Activated T-cell treated with anti-CD3 and anti-CD28 coated beads, Interleukin-2, amount 50 U/mL, for 72 hours (primary cell): ENCODE measurements around the gene ACTN4. TPM values are rescaled to one million over a fixed set of nuclear protein-coding genes. Genes with fewer than 3 reads are reported as not detected.

Source experiments
- ATAC-seq, 2 donors: fragments of 150-1000 bp; cut with Tn5 transposase; replicated peaks in 1 of 2; 2 replicates each; pipeline ENCODE4 v1.10.0; 2021; ENCODE audit warnings: moderate library complexity in 2 of 2, mild to moderate bottlenecking in 1 of 2
- DNase-seq, 2 donors: peaks; one replicate each; pipeline ENCODE4 v3.0.0; 2021 to 2022; ENCODE audit warnings: mixed read lengths in 1 of 2
- H3K27ac Mint-ChIP-seq: one replicate; pipeline ENCODE4 v1.8.0; 2022; ENCODE audit warnings: mild to moderate bottlenecking, moderate library complexity, mixed read lengths
- H3K27me3 Mint-ChIP-seq: one replicate; pipeline ENCODE4 v1.8.0; 2022; ENCODE audit warnings: low read depth, mixed read lengths
- H3K36me3 Mint-ChIP-seq, 2 donors: one replicate each; pipeline ENCODE4 v1.8.0; 2022; ENCODE audit warnings: mixed read lengths in 2 of 2, mild to moderate bottlenecking in 1 of 2; ENCODE audit not compliant: insufficient read depth in 2 of 2
- H3K4me1 Mint-ChIP-seq: one replicate; pipeline ENCODE4 v1.8.0; 2022; ENCODE audit warnings: low read depth, mixed read lengths
- H3K4me3 Mint-ChIP-seq, 2 donors: one replicate each; pipeline ENCODE4 v1.8.0; 2022; ENCODE audit warnings: mild to moderate bottlenecking in 2 of 2, mixed read lengths in 2 of 2, moderate library complexity in 2 of 2
- H3K9me3 Mint-ChIP-seq, 2 donors: one replicate each; pipeline ENCODE4 v1.8.0; 2022; ENCODE audit warnings: mixed read lengths in 2 of 2
- total RNA-seq, 2 donors: library from RNA; stranded (reverse); gene quantifications; one replicate each; pipeline ENCODE4 v1.2.3, GENCODE V29; 2022

The ACTN4 gene
- total RNA-seq, 2 donors from 2014 or later: 200 to 227 TPM

- Mint-ChIP-seq H3K27me3 (no peaks in the 10 kb centered on the region), H3K4me1 (peaks cover 55% of the 10 kb centered on the region), H3K4me3 (peak overlapping the region; percentile 23 to 32), H3K27ac (peak overlapping the region; percentile 39), H3K36me3 (peaks cover 2 to 6% of the 10 kb centered on the region in 2 donors), H3K9me3 (no peaks in the 10 kb centered on the region)
- DNase-seq: peak; percentile 32 to 52
- ATAC-seq: peak; percentile 86 to 95
These were observed 19.4 kb downstream of the ACTN4 start for GRCh38 chr19:38666663-38667511.

- peaks cover 55% of the 10 kb centered on the region for H3K4me1 Mint-ChIP-seq
- no peaks in the 10 kb centered on the region for H3K9me3 Mint-ChIP-seq
- H3K27ac Mint-ChIP-seq: peak overlapping the region; percentile 5
- ATAC-seq: no peak
- peaks cover 2 to 7% of the 10 kb centered on the region in 2 donors for H3K36me3 Mint-ChIP-seq
- H3K4me3 Mint-ChIP-seq: peak overlapping the region in 1 of 2 donors; percentile 5
- DNase-seq: no peak
- H3K27me3 Mint-ChIP-seq: no peaks in the 10 kb centered on the region
These were observed 20.3 kb downstream of the ACTN4 start for GRCh38 chr19:38667661-38668171.

DNA sequence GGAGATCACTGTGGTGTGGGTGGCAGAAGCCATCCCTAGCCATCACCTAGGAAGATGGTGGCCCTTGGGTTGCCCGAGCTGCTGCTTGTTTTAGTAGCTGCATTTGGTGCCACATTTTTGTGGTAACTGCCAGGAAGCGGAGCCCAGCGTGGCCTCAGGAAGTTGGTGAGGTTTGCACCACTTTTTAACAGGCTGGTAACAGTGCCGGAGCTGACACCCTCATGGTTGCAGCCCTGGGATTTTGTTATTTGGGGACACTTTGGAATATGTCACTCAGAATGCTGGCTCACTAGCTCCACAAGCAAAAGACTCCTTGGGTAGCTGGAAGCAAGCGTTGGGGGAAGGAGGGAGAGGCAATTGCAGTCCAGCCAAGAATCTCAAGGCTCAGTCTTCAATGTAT, 22.1 kb downstream of the ACTN4 start:
- DNase-seq: peak in 1 of 2 donors; percentile 42
- Mint-ChIP-seq H3K4me1 (peaks cover 53% of the 10 kb centered on the region), H3K27me3 (no peaks in the 10 kb centered on the region), H3K9me3 (no peaks in the 10 kb centered on the region), H3K4me3 (peak overlapping the region; percentile 64 to 79), H3K36me3 (peaks cover 2 to 9% of the 10 kb centered on the region in 2 donors), H3K27ac (peak overlapping the region; percentile 74)
- ATAC-seq: peak in 1 of 2 donors; percentile 44

DNA sequence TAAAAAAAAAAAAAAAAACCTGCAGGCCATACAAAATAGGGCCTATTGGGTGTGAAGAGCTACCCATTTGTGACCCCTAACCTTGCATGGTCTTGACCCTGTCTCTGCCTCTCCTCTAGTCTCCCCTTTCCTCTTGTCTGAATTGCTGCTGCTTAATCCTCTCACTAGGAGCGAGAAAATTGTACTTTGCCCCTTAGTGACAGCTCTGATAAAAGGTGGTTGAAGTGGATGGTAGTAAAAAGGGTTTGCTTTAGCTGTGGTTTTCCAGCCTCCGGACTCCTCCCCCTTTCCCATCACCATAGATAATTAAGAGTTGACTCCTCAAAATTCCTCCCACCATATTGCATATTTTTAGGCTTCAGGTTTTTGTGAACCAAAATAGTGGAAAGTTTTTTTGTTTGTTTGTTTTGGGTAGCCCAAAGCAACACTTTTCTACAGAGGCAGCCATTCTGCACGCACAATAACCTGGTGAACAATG, 23.5 kb downstream of the ACTN4 start:
- no peak overlapping the region for H3K4me3 Mint-ChIP-seq
- no peak for DNase-seq
- peak overlapping the region; percentile 1 for H3K27ac Mint-ChIP-seq
- H3K9me3 Mint-ChIP-seq: no peaks in the 10 kb centered on the region
- no peaks in the 10 kb centered on the region for H3K27me3 Mint-ChIP-seq
- H3K36me3 Mint-ChIP-seq: peaks cover 2 to 9% of the 10 kb centered on the region in 2 donors
- H3K4me1 Mint-ChIP-seq: peaks cover 58% of the 10 kb centered on the region
- ATAC-seq: no peak

DNA sequence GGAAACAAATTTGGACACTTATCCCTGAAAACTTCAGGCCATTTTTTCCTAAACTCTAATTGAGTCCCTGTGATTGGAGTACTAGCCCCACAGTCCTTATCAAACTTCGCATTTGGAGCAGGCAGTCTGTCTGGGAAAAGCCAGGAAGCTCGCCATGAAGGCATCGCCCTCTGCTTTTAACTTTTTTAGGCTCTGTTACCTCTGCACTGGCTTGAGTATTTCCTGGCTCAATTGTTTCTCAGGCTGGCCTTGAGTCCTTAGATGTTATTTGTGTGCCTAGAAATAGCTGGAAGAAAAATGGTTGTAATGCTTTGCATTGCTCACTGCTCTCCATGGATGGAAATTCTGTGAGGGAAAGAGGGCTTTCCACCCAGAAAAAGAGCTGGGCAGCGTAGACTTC, 24.2 kb downstream of the ACTN4 start:
- Mint-ChIP-seq H3K4me3 (no peak overlapping the region), H3K27me3 (no peaks in the 10 kb centered on the region), H3K9me3 (no peaks in the 10 kb centered on the region), H3K36me3 (peaks cover 4 to 9% of the 10 kb centered on the region in 2 donors), H3K4me1 (peaks cover 59% of the 10 kb centered on the region), H3K27ac (no peak overlapping the region)
- ATAC-seq: no peak
- DNase-seq: no peak

DNA sequence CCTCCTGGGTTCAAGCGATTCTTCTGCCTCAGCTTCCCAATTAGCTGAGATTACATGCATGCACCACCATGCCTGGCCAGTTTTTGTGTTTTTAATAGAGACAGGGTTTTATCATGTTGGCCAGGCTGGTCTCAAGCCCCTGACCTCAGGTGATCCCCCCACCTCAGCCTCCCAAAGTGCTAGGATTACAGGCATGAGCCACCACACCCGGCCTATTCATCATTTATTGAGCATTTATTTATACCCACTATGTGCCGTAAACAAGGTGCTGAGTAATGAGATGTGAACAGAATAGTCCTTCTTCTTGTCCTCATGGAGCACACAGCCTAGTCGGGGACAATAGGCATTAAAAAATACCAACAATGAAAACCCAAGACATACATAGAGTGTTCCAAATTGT, 25.6 kb downstream of the ACTN4 start:
- Mint-ChIP-seq H3K4me1 (peaks cover 57% of the 10 kb centered on the region), H3K27ac (no peak overlapping the region), H3K36me3 (peaks cover 2 to 7% of the 10 kb centered on the region in 2 donors), H3K4me3 (no peak overlapping the region), H3K27me3 (no peaks in the 10 kb centered on the region), H3K9me3 (no peaks in the 10 kb centered on the region)
- no peak for DNase-seq
- no peak for ATAC-seq

GRCh38 chr19:38674388-38675171, 27.1 kb downstream of the ACTN4 start:
- peak overlapping the region in 1 of 2 donors; percentile 4 for H3K4me3 Mint-ChIP-seq
- H3K4me1 Mint-ChIP-seq: peaks cover 47% of the 10 kb centered on the region
- no peak for DNase-seq
- peaks cover 2 to 3% of the 10 kb centered on the region in 2 donors for H3K36me3 Mint-ChIP-seq
- H3K9me3 Mint-ChIP-seq: no peaks in the 10 kb centered on the region
- no peaks in the 10 kb centered on the region for H3K27me3 Mint-ChIP-seq
- no peak for ATAC-seq
- H3K27ac Mint-ChIP-seq: no peak overlapping the region

- Mint-ChIP-seq H3K27me3 (no peaks in the 10 kb centered on the region), H3K9me3 (no peaks in the 10 kb centered on the region), H3K4me1 (peaks cover 49% of the 10 kb centered on the region), H3K27ac (peak overlapping the region; percentile 40), H3K36me3 (peaks cover 2 to 3% of the 10 kb centered on the region in 2 donors), H3K4me3 (peak overlapping the region in 1 of 2 donors; percentile 47)
- DNase-seq (peak in 1 of 2 donors; percentile 31), ATAC-seq (peak; percentile 55 to 82)
These were observed 28.2 kb downstream of the ACTN4 start for GRCh38 chr19:38675611-38676010.

DNA sequence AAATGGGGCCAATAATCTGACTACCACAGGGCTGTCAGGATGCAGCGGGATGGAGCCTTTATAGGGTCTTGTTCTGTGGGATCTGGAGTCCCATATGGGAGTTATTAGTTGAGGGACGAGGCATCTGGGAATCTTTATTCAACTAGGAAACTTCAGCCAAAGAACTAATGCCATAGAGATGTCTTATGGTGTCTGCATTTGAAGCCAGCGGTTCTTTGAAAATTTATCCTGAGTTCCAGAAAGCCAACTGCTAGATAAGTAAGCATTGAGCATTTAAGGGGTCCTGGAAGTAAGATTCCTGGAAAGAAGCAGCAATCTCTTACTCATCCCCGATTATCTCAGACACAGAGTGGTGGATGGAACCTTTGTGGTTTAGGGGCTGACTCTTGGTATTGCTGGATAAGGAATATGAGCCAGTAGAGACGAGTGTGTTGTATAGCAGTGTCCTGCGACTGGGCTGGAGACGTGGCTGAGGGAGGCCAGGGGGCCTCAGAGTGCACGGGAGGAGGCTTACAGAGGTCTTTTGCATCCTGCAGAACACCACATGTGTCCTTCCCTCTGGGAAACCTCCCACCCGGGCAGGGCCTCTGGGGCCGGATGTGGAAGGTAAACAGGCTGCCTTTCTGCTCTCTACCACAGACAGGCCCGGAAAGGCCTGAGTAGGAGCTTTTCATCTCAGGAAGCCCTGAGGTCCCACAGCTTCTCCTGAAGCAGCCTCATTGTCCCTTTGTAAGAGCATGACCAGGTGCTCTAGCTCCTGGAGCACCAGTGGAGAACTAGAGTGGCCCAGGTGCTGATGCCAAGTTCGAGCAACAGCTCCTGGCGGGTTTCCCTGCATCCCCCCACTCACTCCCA, 28.8 kb downstream of the ACTN4 start:
- Mint-ChIP-seq H3K27ac (no peak overlapping the region), H3K27me3 (no peaks in the 10 kb centered on the region), H3K36me3 (peaks cover 2 to 3% of the 10 kb centered on the region in 2 donors), H3K4me3 (peak overlapping the region in 1 of 2 donors; percentile 47), H3K9me3 (no peaks in the 10 kb centered on the region), H3K4me1 (peaks cover 56% of the 10 kb centered on the region)
- DNase-seq (no peak), ATAC-seq (no peak)

GRCh38 chr19:38676878-38677646, 29.6 kb downstream of the ACTN4 start:
- no peak for DNase-seq
- H3K4me3 Mint-ChIP-seq: peak overlapping the region; percentile 13 to 49
- H3K27ac Mint-ChIP-seq: peak overlapping the region; percentile 20
- no peak for ATAC-seq
- peaks cover 63% of the 10 kb centered on the region for H3K4me1 Mint-ChIP-seq
- H3K36me3 Mint-ChIP-seq: peaks cover 2 to 3% of the 10 kb centered on the region in 2 donors
- no peaks in the 10 kb centered on the region for H3K9me3 Mint-ChIP-seq
- no peaks in the 10 kb centered on the region for H3K27me3 Mint-ChIP-seq

DNA sequence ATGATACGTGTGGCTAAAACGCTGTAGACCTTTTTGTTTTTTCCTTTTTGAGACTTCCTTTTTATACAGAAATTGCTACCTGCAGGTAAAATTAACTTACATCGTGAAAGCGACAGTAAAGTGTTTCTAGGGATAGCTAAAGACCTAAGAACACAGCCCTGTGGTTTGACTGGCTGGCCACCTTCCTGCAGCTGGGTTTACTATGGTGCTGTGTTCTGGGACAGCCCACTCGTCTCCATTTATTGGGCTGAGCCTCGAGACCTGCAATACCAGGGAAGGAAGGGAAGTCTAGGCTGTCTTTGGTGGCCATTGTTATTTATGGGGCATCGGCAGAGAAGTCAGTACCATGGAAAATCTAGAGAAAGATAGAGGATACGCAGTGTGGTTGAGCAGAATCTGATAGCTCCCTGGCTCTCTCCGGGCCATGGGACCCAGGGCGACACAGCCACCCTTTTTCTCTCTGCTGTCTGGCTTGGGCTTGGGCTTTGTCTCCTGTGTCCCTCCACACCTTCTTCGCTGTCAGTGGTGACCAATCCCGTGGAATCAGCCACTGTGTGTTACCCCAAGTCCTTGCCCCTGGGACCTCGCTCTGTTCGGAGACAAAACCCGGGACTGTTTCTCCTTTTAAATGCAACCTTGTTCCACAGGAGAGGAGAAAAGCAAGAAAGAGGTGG, 30.9 kb downstream of the ACTN4 start:
- Mint-ChIP-seq H3K9me3 (peaks cover 0 to 3% of the 10 kb centered on the region in 2 donors), H3K27ac (no peak overlapping the region), H3K27me3 (no peaks in the 10 kb centered on the region), H3K36me3 (peaks cover 5 to 9% of the 10 kb centered on the region in 2 donors), H3K4me1 (peaks cover 70% of the 10 kb centered on the region), H3K4me3 (no peak overlapping the region)
- no peak for DNase-seq
- no peak for ATAC-seq
